OCI-LY7 (cell line): ENCODE data around the gene KLF13.

Experiments
- EZH2phosphoT487 ChIP-seq: fragments of 200-600 bp; sonication (generic); IDR thresholded peaks from 2 replicates; pipeline ENCODE4 v1.6.1; 2018; ENCODE audit warnings: low read depth, borderline replicate concordance, mild to moderate bottlenecking, mixed run types, antibody characterized with exemption, low read length, moderate library complexity, mixed read lengths
- TF ChIP-seq, protein P1 (sequence below): fragments of 200-600 bp; sonication (generic); conservative IDR thresholded peaks from 2 replicates; pipeline ENCODE4 v1.5.1; 2014; ENCODE audit warnings: mild to moderate bottlenecking, antibody characterized with exemption, low read length, moderate library complexity, mixed read lengths

DNA sequence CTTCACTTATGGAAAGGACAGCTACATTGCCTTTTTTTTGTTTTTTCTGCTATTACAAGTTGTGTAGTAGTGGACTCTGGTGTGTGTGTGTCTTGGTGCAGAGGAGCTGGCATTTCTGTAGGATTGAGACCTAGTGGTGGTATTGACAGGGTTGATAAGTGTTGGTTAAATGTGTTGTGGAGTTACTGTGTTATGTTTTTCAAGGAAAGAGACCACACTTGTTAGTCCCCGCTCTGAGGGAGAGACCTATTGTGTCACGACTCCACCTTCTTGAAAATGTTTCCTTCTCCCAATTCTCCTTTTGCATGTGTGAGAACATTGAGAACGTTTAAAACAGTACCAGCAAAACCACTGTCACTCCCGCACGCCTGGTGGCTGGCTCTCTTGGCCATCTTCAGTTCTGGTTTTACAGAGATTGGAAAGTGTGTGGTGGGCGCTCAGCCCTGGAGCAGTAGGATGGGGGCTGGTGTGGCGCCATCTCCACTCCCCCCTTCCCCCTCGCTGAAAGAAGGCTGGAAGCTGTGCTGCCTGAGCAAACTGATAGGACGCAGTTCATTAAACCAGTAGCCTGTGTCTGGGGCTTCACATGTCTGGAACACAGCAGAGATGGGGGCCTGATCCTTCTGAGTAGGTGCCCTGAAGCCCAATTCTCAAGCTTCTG, 5.5 kb downstream of the KLF13 start:
- TF ChIP-seq, protein P1, sequence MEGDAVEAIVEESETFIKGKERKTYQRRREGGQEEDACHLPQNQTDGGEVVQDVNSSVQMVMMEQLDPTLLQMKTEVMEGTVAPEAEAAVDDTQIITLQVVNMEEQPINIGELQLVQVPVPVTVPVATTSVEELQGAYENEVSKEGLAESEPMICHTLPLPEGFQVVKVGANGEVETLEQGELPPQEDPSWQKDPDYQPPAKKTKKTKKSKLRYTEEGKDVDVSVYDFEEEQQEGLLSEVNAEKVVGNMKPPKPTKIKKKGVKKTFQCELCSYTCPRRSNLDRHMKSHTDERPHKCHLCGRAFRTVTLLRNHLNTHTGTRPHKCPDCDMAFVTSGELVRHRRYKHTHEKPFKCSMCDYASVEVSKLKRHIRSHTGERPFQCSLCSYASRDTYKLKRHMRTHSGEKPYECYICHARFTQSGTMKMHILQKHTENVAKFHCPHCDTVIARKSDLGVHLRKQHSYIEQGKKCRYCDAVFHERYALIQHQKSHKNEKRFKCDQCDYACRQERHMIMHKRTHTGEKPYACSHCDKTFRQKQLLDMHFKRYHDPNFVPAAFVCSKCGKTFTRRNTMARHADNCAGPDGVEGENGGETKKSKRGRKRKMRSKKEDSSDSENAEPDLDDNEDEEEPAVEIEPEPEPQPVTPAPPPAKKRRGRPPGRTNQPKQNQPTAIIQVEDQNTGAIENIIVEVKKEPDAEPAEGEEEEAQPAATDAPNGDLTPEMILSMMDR, result no peak
- no peak for TF ChIP-seq EZH2phosphoT487
